Medulla oblongata (tissue), 1 donor: Measurements from ENCODE around the gene MAGEA2B.
"Not testable (repeated sequence)": the region's sequence is repeated elsewhere in the genome, so short reads cannot be mapped to it uniquely, and the experiment has no call there.

Experiments used
- DNase-seq: peaks from one replicate; pipeline ENCODE4 v3.0.0-alpha.2; 2015; ENCODE audit errors: extremely low spot score

MAGEA2B gene

DNA sequence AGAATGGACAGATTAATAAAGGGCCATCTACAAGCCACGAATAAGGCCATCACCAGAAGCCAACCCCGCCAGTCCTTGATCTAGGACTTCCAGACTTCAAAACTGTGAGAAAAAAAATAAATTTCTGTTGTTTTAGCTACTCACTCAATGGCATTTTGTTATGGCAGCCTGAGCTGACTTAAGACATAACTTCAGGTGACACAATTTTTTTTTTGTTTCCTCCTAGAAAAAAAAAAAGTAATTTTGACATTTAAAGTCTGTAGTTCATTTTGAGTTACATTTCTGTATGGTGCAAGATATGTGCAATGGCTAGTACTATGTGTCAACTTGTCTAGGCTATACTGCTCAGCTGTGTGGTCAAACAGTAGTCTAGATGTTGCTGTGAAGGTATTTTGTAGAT, 44.5 kb downstream of the MAGEA2B start, which contains the start of gene CSAG3:
Gene CSAG3, plus strand, starts transcription at position 301 of the 400 bp plus-strand sequence.
- not testable (repeated sequence) for DNase-seq

DNA sequence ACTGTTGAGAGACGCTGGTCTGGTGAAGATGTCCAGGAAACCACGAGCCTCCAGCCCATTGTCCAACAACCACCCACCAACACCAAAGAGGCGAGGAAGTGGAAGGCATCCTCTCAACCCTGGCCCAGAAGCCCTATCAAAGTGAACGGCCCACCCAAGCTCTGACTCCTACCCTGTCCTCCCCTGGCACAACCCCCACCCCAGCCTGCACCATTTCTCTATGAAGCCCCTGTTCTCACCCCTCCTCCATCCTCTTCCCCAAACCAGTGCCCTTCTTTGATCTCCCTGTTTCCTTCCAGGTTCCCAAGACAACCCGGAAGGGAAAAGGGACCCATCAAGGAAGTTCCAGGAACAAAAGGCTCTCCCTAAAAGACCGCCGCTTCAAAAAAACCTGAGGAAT, 45.1 kb downstream of the MAGEA2B start:
- DNase-seq: not testable (repeated sequence)

DNA sequence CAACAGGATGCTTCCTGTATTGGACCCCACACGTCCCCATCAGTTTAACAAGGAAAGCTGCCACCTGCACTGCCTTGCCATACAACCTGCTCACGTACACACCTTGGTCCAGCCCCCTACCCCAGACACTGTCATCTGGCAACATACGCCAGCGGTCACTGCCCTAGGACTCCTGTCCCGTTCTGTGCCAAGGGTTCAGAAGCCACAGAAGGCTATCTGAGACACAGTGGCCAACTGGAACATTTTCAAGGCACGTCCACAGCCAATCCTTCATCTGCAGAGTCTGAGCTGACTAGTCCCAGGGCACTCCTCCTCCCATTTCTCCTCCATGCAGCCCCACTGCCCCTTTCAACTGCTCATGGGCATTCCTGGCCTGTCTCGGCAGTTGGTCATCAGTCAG, 47.2 kb downstream of the MAGEA2B start:
- not testable (repeated sequence) for DNase-seq

DNA sequence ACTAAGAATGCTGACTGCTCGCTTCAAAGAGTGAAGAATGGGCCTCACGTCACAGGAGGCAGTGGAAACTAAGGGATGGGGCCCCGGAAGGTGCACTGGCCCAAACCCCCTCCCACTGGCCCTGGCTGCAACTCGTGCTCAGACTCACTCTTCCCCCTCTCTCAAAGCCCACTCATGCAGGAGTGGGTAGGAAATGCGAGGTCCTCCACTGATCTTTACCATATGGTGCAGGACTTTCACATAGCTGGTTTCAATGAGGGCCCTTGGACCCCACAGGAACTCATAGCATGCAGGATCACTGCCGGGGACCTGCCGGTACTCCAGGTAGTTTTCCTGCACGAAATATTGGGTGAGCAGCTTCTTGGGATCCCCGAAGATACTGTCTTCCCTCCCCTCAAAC, 52.1 kb downstream of the MAGEA2B start:
- DNase-seq: not testable (repeated sequence)
